GM12865 (cell line): ENCODE data around the gene NMRAL1.

Experiments used
- DNase-seq: peaks from one replicate; pipeline ENCODE4 v3.0.0; 2010; ENCODE audit warnings: low read depth
- H3K4me3 ChIP-seq: 2 replicates; pipeline ENCODE4 v1.5.1; 2011; ENCODE audit warnings: mild to moderate bottlenecking, low read depth, low read length, control low read depth
- TF ChIP-seq, protein P1 (sequence below): IDR thresholded peaks from 2 replicates; pipeline ENCODE4 v1.5.1; 2011; ENCODE audit warnings: low read length, control low read depth, low read depth, inconsistent platforms; ENCODE audit not compliant: insufficient read depth; ENCODE audit errors: missing control alignments

NMRAL1 gene

DNA sequence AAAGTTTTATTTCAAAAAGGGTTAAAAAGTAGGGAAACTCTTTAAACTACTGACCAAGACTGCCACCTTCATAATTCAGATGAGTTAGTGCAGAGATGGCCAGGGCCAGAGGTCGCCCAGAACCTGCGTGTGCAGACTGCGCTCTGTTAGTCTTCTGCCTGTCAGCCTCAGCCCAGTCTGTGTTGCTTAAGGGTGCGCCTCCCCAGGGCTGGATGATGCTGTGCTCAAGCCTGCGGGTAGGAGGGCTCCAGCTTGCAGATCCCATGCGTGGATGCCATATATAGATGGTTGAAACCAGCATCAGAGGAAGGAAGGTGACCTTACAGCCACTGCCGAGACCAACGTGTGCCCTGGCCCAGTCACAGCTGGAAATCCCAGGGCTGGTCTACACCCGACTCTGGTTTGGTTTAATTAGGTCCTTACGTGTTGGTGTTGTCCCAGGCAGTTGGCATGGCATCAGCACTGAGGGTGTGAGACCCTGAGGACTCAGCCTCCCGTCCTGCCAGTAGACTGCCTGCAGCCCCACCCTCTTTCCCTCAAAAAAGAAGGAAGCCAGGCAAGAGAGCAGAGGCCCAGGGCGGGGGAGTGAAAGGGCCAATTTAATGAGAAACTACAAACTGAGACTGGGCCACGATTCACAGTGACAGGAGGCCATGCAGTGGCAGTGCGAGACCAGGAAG is 36.5 kb upstream of the NMRAL1 start:
- no peak for DNase-seq
- TF ChIP-seq, protein P1, sequence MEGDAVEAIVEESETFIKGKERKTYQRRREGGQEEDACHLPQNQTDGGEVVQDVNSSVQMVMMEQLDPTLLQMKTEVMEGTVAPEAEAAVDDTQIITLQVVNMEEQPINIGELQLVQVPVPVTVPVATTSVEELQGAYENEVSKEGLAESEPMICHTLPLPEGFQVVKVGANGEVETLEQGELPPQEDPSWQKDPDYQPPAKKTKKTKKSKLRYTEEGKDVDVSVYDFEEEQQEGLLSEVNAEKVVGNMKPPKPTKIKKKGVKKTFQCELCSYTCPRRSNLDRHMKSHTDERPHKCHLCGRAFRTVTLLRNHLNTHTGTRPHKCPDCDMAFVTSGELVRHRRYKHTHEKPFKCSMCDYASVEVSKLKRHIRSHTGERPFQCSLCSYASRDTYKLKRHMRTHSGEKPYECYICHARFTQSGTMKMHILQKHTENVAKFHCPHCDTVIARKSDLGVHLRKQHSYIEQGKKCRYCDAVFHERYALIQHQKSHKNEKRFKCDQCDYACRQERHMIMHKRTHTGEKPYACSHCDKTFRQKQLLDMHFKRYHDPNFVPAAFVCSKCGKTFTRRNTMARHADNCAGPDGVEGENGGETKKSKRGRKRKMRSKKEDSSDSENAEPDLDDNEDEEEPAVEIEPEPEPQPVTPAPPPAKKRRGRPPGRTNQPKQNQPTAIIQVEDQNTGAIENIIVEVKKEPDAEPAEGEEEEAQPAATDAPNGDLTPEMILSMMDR, result no peak

DNA sequence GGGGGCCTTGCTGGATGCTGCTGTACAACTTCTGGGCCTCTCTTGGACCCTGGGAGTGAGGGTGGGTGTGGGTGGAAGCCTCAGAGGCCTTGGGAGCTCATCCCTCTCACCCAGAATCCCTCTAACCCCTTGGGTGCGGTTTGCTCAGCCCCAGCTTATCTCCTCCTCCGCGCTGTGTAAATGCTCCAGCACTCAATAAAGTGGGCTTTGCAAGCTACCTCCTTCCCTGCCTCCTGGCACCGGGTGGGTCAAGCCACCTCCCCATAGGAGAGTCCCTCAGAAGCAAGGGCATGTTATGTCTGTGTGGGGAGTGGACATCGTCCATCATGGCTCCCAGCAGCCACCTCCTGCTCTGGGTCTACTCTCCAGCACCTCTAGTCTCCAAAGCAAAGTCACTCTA is 35.7 kb upstream of the NMRAL1 start:
- no peak overlapping the region for H3K4me3 ChIP-seq
- TF ChIP-seq, protein P1, result no peak
- DNase-seq, result no peak

More for the DNA sequence above, 36.5 kb upstream of the NMRAL1 start:
- no peak overlapping the region for H3K4me3 ChIP-seq

GRCh38 chr16:4509420-4509819 is 35.0 kb upstream of the NMRAL1 start:
- TF ChIP-seq, protein P1, result no peak
- H3K4me3 ChIP-seq, result no peak overlapping the region
- no peak for DNase-seq

DNA sequence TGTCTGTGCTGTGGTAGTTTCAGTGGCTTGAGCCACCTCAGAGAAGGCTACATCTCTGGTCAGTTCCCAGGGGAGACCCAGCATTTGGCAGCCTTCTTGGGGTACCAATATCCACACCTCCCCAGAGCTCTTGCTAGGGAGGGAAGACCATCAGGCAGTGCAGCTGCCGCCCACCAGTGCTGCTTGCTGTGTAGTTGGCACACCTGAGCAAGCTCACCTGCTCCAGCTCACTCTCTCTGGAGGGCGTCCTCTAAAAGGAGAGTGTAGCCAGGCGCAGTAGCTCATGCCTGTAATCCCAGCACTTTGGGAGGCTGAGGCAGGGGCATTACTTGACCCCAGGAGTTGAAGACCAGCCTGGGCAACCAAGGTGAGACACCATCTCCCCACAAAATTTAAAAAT is 34.4 kb upstream of the NMRAL1 start:
- DNase-seq, result no peak
- no peak overlapping the region for H3K4me3 ChIP-seq
- TF ChIP-seq, protein P1, result no peak

DNA sequence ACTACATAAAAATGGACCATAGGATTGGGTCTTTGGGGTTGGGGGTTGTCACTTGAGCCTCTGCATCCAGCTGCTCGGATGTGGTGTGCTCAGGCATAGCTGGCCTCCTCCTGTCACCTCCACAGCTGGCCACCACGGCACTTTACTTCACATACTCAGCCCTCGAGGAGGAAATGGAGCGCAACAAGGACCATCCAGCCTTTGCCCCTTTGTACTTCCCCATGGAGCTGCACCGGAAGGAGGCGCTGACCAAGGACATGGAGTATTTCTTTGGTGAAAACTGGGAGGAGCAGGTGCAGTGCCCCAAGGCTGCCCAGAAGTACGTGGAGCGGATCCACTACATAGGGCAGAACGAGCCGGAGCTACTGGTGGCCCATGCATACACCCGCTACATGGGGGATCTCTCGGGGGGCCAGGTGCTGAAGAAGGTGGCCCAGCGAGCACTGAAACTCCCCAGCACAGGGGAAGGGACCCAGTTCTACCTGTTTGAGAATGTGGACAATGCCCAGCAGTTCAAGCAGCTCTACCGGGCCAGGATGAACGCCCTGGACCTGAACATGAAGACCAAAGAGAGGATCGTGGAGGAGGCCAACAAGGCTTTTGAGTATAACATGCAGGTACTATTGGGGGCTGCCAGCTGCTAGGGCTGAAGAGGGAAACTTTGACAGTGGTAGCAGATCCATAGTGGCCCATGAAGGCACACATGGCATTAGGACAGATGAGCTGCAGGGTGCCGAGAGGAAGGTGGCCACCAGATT is 33.3 kb upstream of the NMRAL1 start:
- H3K4me3 ChIP-seq, result no peak overlapping the region
- no peak for DNase-seq
- TF ChIP-seq, protein P1, result no peak

- H3K4me3 ChIP-seq, result no peak overlapping the region
- TF ChIP-seq, protein P1, result peak; percentile 88
- peak; percentile 83 for DNase-seq
These were observed 32.0 kb upstream of the NMRAL1 start for GRCh38 chr16:4506450-4506849.
